HuH-7.5 (cell line): ENCODE measurements around the gene CTDNEP1.

Experiments
- DNase-seq: peaks from one replicate; pipeline ENCODE4 v3.0.0; 2011; ENCODE audit warnings: low spot score

CTDNEP1 gene

DNA sequence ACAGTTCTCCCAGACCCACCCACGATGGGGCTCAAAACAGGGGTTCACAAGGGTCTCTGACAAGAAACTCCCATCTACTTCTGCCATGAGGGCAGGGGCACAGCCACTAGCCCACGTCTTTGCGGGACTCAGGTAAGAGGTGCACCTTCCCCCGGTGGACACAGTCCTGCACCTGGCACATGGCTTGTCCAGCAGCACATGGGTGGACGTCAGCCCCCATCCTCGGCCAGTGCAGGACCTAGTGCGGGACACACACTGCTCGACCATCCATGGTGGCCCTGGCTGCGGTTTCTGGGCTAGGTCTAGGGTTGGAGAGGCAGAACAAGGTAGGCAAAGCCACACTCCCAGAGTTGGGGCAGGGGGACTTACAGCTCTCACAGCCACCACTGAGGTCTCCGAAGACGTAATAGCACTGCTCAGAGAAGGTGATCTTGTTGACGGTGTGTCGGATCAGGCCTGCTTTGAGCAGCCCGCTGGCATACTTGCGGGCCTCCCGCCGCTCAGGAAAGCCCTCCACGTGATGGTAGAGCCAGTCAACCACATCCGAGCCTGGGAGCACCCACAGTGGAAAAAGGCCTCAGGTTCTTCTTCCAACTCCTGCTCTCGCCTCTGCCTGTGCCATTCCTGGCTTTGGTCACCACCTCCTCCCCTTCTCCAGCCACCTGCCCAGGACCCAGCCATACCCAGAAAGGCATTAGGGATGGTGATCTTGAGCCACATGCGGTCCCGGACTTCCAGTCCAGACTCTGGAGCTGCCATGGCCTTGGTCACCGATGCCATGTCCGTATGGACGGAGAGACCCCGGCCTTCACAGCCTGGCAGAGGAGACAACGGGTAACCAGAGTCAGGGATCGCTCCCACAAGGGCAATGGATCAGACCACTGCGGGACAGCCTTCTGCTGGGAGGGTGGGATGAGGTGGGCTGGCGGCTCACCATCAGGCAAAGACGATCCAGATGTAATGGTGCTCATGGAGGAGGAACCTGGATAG is 24.5 kb downstream of the CTDNEP1 start:
- no peak for DNase-seq

DNA sequence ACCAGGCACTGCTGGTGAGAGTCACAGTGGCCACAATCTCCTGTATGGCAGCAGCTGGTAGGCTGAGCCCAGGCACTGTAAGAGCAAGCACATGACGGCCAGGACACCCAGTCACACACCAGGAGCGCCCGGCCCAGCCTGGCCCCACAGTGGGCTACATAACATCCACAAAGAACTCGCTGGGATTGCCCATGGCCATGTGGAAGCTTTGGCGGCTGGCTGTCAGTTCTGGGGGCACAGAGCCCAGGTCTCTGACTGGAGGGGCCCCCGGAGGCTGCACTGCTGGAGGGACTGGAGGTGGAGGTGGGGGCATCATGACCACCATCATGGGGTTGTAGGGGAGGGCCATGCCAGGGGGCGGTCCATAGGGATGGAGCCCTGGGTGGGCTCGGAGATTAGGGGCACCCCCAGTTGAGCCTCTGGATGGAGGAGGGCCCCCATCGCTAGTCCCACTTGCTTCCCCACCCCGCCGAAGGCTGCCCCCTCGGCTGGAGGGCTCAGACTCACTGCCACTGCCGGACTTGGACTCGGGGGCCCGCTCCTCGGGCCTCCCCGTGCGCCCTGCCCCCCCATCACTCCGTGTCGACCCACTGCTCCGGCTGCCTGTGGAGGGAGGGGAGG is 25.7 kb downstream of the CTDNEP1 start:
- DNase-seq = no peak

DNA sequence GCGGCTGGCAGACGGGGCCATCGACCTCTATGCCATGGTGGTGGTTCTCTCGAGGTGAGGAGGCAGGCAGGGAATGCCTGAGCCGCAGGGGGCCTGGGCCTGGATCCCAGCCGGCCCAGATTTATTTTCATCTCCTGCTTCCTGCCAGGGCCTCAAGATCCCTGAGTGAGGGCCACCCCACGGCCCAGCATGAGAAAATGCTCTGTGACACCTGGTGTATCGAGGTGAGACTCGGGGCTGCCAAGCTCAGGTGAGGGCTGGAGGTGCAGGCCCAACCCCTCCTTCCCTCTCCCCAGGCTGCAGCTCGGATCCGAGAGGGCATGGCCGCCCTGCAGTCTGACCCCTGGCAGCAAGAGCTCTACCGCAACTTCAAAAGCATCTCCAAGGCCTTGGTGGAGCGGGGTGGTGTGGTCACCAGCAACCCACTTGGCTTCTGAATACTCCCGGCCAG is 26.8 kb downstream of the CTDNEP1 start:
- DNase-seq = no peak

DNA sequence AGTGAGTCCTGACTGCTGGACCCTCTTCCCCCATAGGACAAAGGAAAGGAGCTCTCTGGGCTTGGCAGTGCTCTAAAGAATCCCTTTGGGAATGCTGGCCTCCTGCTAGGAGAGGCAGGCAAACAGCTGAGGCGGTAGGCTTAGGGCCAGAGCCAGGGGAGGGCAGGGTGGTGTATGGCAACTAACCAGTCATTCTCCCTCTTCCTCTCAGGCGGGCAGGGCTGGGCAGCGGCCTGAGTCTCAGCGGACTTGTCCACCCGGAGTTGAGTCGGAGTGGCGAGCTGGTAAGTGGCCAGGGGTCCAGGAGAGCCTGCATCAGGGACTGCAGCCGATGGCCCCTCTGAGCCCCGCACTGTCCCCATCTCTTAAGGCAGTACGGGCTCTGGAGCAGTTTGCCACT is 27.4 kb downstream of the CTDNEP1 start:
- no peak for DNase-seq

DNA sequence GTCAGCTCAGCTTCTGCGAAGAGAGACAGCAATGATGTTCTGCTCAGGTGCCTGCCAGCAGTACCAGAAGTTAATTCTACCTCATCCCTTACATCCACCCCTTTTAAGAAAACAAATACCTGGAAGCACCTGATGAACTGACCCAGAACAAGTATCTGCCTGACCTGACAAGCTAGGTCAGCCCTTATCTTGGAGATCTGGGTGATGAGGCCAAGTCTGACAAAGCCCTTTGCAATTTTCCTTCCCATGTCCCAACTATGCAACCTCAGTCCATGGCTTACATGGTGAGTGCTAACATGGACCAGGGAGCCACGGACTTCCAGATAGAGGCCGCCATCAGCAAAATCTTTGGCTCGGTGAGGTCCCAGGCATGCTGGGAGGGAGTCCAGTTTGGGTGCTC is 28.2 kb downstream of the CTDNEP1 start:
- DNase-seq = no peak

DNA sequence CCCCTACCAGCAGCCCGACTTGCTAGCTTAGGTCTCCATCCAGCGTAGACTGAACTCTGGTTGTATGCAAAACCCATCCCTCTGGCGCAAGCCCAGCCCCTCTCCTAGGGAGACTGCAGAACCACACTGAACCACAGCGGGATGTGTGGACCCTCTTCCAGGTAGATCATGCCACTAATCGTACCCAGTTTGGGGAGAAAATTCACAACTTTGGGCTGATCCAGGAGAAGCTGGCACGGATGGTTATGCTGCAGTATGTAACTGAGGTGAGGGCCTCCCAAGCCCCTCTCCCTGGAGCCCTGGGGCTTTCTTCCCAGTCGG is 28.6 kb downstream of the CTDNEP1 start:
- DNase-seq = no peak

DNA sequence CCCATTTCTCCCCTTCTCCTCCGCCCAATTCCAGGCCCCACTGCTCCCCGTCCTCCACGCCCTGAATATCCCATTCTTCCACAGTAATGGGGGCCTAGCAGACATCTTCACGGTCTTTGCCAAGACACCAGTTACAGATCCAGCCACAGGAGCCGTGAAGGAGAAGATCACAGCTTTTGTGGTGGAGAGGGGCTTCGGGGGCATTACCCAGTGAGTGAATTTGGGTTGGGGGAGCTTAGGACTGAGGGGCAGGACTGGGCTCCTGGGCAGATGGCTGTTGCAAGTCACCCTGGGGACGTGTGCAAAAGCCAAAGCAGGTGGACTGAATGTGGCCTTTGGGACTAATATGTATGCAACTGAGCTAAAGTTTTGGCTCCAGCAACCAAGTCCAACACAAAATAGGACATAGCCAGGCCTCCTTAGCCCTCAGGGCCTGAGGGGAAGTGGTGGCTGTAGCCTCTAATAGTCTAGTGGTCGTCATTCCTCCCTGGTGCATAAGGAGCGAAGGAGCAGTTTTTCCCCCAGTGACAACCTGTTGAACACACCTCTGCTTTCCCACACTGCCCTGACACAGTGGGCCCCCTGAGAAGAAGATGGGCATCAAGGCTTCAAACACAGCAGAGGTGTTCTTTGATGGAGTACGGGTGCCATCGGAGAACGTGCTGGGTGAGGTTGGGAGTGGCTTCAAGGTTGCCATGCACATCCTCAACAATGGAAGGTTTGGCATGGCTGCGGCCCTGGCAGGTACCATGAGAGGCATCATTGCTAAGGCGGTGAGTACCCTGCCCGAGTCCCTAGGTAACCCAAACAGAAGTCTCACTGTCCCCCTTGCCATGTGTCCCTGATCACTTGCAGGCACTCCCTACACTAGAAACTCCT is 29.2 kb downstream of the CTDNEP1 start:
- DNase-seq = no peak

DNA sequence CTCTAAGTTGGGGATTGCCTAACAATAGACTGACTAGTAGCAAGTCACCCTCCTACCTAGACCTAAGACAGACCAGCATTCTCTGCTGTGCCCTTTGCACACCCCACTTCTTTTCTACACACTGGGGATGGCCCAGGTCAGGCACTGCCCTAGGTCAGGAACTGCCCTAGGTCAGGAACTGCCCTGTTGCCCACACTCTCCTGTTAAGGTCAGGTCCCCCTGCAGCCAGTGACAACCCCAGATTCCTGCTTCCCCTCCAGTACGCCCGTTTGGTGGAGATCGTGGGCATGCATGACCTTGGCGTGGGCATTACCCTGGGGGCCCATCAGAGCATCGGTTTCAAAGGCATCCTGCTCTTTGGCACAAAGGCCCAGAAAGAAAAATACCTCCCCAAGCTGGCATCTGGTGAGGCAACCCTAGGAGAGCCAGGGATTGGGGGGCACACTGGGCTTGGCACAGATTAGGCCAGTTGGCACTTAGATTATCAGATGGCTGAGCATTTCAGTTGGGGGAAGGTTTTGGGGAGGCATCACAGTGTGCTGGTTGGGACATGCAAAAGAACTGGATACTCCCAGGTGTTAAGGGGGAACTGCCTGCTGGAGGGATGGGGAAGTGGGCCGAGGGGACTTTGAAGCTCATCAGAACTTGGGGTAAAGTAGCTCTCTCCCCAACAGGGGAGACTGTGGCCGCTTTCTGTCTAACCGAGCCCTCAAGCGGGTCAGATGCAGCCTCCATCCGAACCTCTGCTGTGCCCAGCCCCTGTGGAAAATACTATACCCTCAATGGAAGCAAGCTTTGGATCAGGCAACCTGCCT is 30.0 kb downstream of the CTDNEP1 start:
- no peak for DNase-seq

DNA sequence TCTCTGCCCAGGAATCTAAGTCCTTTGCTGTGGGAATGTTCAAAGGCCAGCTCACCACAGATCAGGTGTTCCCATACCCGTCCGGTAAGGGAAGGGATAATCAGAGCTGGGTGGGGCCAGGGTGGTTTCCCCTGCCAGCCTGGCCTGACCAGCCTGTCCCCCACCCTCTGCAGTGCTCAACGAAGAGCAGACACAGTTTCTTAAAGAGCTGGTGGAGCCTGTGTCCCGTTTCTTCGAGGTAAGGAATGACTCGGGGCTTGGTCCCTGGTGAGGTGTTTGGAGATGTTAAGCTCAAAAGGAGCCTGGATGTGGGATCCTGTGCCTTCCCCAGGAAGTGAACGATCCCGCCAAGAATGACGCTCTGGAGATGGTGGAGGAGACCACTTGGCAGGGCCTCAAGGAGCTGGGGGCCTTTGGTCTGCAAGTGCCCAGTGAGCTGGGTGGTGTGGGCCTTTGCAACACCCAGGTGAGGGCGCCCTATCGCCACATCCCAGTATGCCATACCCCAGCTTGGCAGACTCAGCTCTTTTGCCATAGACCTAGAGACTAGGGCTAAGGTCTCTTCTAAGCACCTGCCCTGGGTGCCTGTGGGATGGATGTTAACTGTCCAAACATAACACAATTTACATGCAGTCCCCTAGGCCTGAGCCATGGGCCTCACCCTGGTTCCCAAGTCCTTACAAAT is 30.8 kb downstream of the CTDNEP1 start:
- DNase-seq = no peak

DNA sequence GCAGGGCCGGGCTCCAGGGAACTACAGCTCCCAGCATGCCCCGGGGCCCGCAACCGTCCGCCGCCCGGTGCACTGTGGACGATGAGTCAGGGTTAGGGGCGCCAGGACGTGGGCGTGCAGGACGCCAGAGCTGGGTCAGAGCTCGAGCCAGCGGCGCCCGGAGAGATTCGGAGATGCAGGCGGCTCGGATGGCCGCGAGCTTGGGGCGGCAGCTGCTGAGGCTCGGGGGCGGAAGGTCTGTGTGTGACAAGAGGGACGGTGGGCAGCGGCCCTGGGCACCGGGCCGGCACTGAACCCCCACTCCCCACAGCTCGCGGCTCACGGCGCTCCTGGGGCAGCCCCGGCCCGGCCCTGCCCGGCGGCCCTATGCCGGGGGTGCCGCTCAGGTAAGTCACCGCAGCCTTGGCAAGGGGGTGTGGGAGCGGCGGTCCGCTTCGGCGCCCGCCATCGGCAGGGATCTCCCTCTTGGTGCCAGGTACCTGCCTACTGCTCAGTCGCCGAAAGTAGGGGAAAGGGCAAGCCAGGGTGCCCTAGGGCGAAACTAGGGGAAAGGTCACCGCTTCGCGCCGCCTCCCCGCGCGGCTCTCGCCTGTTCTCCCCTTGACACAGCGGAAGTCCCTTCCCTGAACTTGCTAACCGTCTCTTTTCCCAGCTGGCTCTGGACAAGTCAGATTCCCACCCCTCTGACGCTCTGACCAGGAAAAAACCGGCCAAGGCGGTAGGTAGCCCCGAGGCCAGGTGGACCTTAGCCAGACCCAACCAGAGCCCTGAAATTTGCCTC is 31.5 kb downstream of the CTDNEP1 start, which contains the start of the genes ACADVL and DLG4:
TSS of gene ACADVL (plus strand) at position 127 of the 781 bp plus-strand sequence. CDS start at position 174, 47 bp downstream.
TSS of gene DLG4 (minus strand) at position 25 of the 781 bp plus-strand sequence.
- peak; percentile 94 for DNase-seq

DNA sequence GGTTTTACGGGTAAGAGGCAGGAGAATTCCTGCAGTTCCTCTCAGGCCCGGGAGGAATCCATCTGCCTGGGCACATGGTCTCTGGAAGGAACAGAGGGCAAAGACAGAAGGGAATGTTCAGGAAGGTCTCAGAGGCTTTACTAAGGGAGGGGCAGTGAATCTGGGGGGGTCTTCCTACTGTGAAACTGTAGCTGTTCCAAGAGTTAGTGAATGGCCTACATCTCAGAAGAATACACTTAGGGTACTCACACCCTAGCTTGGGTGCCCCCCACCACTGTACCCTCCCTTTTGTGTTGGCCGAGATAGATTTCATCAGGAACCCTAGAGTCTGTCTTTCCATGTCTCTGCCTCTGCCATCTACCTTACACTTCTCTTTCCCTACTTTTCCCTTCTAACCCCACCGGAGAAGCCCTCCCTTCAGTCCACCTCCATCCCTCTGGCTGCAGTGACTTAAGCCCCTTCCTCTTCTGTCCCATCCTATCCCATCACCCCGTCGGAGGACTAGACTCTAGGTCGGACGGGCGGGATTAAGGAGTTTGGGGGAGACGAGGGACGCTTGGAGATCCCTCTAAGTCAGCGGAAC is 32.2 kb downstream of the CTDNEP1 start:
- no peak for DNase-seq

DNA sequence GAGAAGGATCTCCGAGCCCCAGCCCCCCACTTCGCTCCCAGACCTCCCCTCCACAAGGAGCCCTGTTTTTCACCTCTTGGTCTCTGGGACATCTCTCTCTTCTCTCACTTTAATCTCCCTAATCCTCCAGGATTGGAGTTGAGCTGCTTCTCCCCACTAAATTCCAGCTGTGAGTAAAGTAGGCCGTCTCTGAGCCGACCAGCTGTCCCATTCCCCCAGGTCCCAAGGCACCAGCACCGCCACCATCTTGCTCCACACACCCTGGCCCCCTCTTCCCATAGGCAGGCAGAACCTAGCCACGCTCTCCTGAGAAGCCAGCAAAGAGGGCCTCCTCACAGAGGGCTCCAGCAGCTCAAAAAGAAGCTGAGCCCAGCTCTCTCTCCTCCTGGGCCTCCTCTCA is 32.8 kb downstream of the CTDNEP1 start:
- no peak for DNase-seq

DNA sequence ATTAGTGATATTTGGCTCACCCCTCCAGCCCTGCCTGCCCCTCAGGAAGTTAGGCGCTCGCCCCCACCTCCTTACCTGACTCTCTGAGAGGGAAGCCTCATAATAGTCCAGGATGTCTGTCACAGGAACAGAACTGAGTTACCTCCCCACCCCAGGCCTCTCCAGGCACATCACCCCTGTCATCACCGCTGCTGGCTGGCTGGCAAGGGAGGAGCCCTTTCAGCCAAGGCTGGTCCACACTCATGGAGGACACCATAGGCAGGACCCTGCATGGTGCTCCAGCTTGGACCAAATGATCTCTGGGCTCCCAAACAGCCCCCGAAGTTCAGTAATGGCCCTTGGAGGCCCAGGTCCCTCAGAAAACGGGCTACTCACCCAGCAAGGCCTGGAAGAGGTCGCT is 33.4 kb downstream of the CTDNEP1 start:
- DNase-seq = no peak

DNA sequence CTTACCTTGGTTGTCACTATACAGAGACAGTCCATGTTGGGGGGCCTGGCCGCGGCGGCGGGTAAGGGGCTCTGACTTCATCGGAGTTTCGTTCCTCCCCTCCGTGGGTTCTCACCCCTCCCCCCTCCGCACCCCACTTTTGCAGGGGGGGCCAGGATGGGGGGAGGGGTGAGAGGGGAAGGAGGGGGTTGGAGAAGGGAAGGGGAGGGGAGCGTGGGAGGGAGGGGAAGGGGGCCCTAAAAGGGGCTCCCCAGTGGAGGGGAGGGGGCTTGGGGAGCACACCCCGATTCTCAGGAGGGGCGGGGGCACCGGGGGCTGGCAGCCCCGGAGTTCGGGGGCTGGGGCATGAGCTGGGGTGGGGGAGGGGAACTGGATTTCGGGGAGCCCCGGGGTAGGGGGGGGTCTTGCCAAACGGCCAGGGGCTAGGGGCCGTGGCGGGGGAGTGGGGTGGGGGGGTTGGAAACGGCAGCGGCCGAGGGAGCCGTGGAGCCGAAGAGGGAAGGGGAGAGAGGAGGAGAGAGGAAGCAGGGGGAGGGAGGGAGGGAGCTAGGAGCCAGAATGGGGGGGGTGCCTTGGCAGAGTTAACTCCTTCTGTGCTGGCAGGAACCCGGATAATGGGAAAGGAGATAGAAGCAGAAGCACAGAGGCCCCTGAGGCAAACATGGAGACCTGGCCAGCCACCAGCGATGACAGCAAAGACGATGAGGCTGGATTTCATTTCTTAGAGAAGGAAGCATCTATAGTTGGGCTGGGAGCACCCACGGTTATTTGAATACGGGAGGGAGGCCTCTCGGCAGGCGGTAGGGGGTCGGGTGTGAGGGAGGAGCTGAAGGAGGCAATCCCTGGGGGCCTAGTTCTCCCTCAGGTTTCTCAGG is 34.2 kb downstream of the CTDNEP1 start:
- no peak for DNase-seq

DNA sequence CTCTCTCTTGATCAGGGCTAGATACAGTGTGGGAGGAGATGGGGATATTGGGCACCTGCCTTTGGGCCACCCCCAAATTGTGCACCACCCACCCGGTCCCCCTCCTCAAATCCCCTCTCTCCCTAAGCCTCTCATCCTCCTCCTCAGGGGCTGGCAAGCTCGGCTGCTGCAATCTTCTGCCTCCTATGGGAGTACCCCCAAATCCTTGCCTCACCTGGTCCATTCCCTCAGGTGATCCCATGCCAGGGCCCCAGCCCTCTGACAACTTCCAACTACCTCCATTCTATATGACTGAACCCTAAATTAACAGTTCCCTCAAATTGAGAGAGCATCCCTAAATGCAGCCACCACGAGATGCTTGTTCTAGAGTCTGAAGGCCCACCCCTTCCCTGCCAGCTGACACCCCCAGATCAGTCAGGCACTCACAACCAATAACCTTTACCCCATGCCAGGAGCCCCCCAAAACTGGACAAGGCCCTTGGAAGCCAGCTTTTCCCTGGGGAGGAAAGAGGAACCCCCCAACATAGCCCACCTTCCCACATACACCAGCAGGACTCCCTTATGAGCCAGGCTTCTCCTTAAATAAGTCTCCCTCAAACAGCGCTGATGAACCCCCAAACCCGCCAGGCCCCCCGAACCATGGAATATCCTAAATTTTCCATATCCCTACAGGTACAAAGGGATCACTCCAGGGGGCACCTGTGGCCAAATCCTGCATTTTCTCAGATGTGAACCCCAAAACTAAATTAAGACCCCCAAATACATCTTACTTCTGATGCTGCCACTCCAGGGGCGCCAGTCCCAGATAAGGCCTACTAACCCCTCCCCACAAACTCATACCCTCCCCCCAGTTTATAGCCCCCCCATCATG is 35.1 kb downstream of the CTDNEP1 start:
- DNase-seq = no peak

DNA sequence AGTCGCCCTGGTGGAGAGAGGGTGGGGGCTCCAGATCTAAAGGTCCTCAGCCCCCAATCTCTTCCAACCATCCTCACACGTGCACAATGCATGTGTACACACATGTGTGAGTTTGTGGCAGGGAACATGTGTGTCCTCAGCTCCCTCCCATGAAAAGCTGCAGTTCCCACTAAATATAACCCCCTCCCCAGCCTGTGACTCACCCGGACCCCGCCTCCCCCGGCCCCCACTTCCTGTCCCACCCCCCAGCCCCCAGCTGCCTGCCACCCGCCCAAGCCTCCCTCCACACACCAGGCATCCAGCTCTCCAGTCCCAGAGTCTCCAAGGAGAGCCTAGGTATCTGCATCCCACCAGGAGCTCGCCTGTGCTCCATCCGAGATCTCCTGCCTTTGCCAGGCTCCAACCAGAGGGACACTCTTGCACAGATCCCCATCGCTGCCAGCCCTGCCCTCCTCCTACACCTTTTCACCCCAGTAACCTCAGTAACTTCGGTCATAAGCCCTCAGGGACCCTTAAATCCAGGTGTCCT is 35.8 kb downstream of the CTDNEP1 start:
- no peak for DNase-seq

DNA sequence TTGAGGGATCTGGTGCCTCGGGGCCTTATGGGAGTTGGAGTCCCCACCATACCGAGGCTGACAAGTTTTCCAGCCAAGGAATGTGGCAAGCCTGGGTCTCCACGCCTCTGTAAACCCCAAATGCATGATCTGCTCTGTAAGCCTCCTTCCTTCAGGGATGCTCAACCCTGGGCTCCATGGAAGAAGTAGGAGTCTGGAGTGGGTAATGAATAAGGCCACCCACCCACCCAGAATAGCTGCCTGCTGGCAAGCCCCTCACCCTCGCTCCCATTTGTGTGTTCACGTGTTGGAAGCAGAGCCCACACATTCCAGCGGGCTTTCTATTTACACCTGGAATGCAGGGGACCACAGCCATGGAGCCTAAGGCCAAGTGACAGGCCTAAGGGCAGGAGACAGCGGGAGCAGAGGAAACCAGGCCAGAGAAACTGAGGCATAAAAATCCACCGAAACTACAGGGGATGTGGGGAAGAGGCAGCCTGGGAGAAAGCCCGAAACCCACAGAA is 36.3 kb downstream of the CTDNEP1 start:
- DNase-seq = no peak
